Left ventricle myocardium superior (tissue), 1 donor: ENCODE measurements around the gene NNAT. TPM values are rescaled to one million over a fixed set of nuclear protein-coding genes. Genes with fewer than 3 reads are reported as not detected.
A peak's percentile ranks its signal among the peaks of the same experiment; 100 is the strongest.

Experiments
- ATAC-seq: fragments of 200-7000 bp; cut with Tn5 transposase; one replicate; pipeline ENCODE4 v1.9.1; 2020; ENCODE audit warnings: mild to moderate bottlenecking, moderate library complexity
- DNase-seq: peaks from one replicate; pipeline ENCODE4 v3.0.0-alpha.2; 2020
- intact Hi-C: fragments of 100-400 bp; cut with micrococcal nuclease; formaldehyde crosslinking; loops from one replicate; pipeline ENCODE4 v1.11.0; 2022
- total RNA-seq: library from RNA; stranded (reverse); fragmentation: NEBNext Ultra II Directional; extraction: Animal tissue kit (Norgen Biotek cat#: 25700); gene quantifications from one replicate; pipeline ENCODE4 v1.2.1, GENCODE V29; 2021
- donor health status: DM: no; HTN: yes; CAD: no; lungs with severe emphysema.

The NNAT gene
- total RNA-seq, 1 donor from 2014 or later, result 0.25 TPM

DNA sequence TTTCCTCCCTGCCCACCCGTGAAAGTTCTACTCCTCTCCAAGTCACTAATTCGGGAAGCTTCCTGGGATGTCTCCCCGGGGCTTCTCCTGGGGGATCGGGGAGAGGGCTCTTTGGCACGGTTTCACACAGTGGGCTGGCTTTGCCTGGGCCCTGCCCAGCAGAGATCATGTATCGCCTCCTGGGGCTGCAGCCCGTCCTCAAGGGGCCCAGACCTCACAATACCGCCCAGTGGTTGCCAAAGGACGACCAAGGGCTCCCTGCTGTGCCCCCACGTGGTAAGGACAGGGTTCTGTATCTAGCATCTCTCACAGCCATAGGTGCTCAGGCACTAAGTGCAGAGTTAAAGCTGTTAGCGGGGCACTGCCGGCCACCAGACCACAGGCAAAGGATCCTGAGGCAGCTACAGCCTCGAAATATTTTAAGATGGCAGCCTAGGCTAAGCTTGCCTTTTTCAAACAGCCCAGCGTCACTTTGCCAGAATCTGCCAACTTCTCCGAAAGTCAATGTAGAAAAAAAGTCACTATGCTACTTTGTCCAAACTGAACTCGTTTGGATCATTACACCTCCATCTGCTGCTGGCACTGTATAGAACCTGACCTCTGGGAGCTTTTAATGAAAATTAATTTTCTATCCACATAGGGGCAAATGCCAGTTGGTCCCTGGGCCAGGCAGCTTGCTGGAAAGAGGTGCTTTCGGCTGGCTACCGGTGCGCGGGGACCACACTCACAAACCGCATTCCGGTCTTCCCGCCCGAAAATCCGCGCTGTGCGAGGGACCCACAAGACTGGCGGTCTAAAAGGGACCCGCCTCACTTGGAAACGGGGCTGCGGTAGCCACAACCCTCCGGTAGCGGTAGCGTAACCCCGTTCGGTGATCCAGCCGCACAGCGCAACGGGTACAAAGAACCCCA, 1.3 kb upstream of the NNAT start:
- ATAC-seq, result peak; percentile 55
- intact Hi-C loops, result no loop called here
- DNase-seq, result peak; percentile 41

DNA sequence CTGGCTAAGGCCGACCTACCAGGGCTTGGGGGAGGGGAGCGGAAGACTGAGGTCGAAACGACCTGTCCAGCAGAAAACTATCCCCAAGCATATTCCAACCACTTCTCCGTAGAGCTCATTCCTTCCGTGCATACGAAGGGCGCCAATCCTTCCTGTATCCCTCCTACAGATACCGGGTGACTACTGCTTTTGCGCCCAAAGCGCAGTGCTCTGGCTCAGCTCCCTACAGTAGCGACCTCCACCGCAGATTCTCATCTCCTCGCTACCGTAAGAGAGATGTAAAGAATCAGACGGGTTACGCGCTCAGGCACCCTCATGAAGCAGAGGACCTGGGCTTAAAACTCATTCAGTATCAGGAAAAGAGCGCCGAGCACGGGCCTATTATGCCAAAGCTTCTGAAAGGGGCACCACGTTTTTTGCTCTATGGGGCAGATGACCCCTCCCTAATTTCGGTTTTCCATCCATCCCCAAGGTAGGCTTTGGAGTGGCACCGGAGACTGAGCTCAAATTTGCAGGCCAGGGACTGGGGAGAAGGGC, 563 bp upstream of the NNAT start:
- DNase-seq, result no peak
- intact Hi-C loops, result no loop called here
- no peak for ATAC-seq

- DNase-seq, result peak; percentile 78
- intact Hi-C loops, result no loop called here
- peak; percentile 57 for ATAC-seq
Observed at GRCh38 chr20:37522260-37523011, 1.4 kb downstream of the NNAT start.

- intact Hi-C loops, result no loop called here
- DNase-seq, result no peak
- ATAC-seq, result no peak
Observed at GRCh38 chr20:37523012-37523391, 2.0 kb downstream of the NNAT start.

- ATAC-seq (no peak), DNase-seq (no peak)
- intact Hi-C loops, result no loop called here
Observed at GRCh38 chr20:37523911-37524700, 3.1 kb downstream of the NNAT start.

DNA sequence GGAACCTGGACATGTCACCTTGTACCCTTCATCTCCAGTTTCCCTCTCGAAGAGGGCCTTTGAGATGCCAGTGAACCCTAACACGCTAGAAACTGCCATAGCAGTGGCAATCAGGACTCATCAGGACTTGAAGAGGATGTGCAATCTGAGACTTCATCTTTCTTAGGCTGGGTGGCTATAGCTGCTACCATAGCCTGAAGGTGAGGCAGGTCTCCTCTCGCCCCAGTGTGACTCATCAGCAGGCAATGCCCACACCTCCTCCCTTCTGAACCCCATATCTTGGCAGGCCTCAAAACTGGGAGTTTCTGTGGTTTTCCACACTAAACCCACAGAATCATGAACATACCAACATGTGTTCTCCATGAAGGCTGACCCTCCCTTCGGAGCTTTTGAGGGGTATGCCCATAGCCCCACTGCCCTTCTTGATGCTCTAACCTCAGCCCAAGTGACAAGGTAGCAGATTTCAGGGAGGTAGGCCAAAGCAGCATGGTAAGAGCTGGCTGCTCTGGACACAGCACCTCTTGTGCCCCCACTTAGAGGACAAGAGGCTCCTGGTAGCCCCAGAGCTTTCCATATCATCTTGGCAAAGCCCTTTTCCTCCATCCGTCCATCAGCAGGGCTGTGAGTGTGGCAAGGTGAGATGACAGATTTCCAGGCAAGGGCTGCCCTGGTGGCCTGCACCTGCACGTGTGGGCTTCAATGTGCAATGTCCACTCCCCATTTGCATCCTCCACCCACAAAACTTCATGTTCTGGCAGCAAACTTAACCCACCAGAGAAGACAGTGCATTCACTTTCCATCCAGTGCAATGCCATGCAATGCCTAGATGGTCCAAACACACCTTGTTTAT, 4.0 kb downstream of the NNAT start:
- intact Hi-C loops, result no loop called here
- no peak for ATAC-seq
- no peak for DNase-seq

DNA sequence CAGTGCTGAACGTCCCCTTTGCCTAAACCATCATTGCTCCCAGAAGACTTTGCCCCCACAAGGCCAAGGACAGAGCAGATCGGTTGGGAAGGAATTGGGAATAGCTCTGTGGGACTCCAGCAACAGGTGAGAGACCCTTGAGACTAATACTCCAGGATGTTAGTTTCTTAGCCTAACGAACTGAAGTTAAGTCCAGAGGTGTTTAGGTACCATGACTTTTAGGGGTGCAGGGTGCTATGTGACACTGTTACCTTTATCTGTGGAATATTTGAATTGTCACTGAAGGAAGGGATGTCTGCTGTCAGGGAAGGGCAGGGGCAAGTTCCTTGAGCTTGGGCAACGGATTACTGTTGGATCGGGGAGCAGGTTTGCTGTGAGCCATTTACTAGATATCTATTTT, 4.8 kb downstream of the NNAT start:
- intact Hi-C loops, result no loop called here
- no peak for ATAC-seq

GRCh38 chr20:37526238-37526838, 5.3 kb downstream of the NNAT start:
- ATAC-seq (peak; percentile 5), DNase-seq (peak; percentile 49)
- intact Hi-C loops, result no loop called here

More for the DNA sequence above, 4.8 kb downstream of the NNAT start:
- DNase-seq, result no peak

DNA sequence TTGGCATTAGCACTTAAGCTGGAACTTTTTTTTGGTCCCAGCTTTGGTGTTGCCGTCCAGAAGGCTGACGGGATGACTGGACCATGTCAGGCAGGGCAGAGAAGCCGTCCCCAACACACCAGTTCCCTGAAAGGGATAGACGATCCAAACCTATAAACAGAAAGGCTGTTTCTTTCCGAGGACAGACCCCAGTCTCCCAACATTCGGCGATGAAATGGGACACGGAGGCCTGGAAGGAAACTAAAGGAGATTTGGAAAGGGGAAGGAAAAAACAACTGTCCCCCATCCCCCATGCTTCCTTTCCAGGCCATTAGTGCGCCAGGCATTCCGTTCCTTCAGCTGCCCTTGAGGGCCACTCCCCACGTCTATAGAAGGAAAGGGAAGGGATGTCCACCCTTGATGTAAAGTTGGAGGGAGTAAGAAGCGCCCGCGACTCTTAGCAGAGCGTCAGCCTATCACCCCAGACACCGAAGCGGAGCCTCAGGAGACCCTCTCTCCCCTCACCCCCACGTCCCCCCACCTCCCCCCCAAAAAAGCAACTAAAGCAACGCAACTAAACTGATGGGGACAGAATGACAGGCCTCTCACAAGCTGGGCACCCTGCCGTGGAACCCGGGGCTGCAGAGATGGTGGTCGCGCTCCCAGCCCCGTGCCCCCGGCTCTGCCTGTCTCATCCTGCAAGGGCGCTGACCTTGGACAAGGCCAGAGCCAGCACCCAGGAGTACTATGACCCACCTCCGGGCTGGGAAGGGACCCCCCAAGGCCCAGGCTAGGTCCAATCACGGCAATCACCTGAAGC, 6.0 kb downstream of the NNAT start:
- intact Hi-C loops, result no loop called here

DNA sequence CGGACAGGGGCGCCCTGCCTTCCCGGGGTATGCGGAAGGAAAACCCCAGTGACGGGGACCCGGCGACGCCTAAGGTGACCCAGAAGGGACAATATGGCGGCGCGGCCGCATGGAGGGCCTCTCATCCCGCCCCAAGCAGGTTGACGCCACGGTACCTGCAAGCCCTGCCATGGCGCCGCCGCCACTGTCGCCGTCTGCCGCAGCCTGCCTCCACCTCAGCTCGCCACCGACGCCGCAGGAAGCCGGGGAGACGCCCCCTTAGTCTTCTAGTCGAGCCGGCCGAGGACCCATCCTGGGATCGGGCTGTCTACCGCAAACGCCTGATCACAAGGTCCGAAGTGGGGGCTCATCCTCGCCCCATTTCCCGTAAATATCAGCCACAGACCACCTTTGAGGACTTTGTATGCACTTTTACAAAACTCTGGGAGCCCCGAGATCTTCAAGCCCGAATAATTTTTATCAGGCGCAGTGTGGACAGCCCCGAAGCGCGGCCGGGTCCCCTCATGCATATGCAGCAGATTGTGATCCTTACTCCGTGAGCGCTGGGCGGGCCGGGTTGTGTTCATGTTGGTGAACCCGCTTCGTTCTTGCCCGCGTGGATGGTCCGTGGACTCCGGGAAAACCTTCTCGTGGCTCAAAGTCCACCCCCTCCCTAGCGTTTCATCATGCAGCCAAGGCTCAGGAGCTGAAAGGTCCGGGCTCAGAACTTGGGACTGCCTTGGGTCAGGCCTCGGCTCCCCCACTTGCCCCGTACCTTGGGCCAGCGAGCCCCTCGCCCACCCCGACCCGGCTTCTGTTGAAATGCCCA, 6.8 kb downstream of the NNAT start, which contains the start of gene BLCAP:
Gene BLCAP (minus strand): TSS at position 239 of the 808 bp plus-strand sequence. CDS start 8,702 bp downstream, outside the sequence.
- peak; percentile 94 for DNase-seq
- ATAC-seq, result peak; percentile 92
- intact Hi-C loops, result no loop called here

More for the DNA sequence above, 6.0 kb downstream of the NNAT start:
- ATAC-seq (peak; percentile 64), DNase-seq (peak; percentile 37)

- DNase-seq (no peak), ATAC-seq (no peak)
- intact Hi-C loops, result no loop called here
Observed at GRCh38 chr20:37528446-37529213, 7.6 kb downstream of the NNAT start.

DNA sequence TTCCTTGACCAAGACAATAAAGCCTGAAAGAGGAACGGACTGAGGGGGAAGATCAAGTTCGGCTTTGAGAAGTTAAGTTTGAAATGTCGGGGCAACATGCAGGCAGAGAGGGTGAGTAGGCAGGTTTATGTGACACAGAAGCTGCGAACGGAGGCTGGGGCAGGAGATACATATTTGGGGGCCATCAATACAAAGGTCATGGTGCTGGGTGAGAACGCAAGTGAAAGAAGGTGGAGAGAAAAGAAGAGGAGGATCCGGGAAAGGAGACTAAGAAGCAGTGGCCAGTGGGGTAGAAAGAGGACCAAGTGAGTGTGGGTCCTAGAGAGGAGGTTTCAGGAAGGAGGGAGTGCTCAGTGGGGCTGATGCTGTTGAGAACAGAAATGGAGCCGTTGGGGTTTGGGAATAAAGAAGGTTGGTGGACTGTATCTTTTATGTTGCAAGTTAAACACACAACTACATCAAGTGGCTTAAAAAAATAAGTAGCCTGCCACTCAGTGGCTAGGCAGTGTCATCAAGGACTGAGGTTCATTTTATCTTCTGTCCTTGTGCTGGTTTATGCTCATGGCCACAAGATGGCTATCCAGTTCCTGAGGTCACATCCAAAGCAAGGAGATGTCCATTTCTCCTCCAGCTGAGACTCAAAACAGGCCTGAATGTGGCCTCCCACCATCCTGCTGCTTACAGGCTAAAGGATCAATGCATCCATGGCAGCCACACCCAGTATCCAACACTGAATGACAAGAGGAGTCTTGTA, 8.3 kb downstream of the NNAT start:
- intact Hi-C loops, result no loop called here
- DNase-seq (no peak), ATAC-seq (no peak)

DNA sequence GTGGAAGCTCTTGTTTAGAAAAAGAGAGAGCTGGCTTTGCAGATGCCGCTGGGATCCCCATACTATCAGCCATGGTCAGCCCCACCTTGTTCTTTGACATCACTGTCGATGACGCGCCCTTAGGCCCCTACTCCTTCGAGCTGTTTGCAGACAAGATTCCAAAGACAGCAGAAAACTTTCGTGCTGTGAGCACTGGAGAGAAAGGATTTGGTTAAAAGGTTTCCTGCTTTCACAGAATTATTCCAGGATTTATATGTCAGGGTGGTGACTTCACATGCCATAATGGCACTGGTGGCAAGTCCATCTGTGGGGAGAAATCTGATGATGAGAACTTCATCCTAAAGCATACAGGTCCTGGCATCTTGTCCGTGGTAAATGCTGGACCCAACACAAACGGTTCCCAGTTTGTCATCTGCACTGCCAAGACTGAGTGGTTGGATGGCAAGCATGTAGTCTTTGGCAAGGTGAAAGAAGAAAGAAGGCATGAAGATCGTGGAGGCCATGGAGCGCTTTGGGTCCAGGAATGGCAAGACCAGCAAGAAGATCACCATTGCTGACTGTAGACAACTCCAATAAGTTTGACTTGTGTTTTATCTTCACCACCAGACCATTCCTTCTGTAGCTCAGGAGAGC, 9.0 kb downstream of the NNAT start:
- ATAC-seq (no peak), DNase-seq (no peak)
- intact Hi-C loops, result loop anchor here (5.0 kb wide), 2 partner anchors 258 to 328 kb away; no protein-coding TSS in a partner anchor

GRCh38 chr20:37530696-37531095, 9.6 kb downstream of the NNAT start:
- no peak for ATAC-seq
- intact Hi-C loops, result loop anchor here (5.0 kb wide), 2 partner anchors 258 to 328 kb away; no protein-coding TSS in a partner anchor
- DNase-seq, result no peak
